Activated CD4-positive, alpha-beta T cell treated with anti-CD3 and anti-CD28 coated beads, Interleukin-2, amount 50 U/mL, for 24 hours (primary cell): ENCODE data around the gene FBL.
"Not testable (repeated sequence)": the region's sequence is repeated elsewhere in the genome, so short reads cannot be mapped to it uniquely, and the experiment has no call there.

Experiments used
- DNase-seq, 2 donors: peaks; one replicate each; pipeline ENCODE4 v3.0.0-alpha.2; 2020; ENCODE audit warnings: low read depth in 1 of 2, low spot score in 1 of 2

Gene FBL

DNA sequence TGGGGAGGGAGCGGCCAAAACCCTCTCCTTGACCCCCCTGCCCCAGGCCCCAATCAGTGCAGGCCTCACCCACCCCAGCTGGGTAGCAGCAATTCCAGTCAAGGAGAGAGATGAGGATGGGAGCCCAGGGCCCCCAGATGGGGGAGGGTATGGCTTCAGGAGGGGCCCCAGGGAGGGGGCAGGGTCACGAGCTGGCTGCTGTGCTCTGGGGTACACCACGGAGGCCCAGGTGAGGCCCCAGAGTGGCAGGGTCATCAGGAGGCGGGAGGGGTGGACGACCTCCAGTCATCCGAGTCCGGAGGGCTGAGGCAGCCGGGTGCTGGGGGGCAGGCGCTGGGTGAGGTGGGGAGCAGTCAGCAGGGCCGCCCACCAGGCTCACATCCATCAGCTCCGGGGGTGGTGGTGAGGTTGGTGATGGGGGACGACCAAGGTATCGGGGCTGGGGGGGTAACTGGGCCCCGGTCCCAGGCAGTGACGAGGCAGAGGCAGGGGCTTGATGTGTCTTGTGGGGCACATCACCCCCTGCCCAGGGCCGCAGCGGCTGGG, 20.6 kb downstream of the FBL start:
- no peak for DNase-seq

DNA sequence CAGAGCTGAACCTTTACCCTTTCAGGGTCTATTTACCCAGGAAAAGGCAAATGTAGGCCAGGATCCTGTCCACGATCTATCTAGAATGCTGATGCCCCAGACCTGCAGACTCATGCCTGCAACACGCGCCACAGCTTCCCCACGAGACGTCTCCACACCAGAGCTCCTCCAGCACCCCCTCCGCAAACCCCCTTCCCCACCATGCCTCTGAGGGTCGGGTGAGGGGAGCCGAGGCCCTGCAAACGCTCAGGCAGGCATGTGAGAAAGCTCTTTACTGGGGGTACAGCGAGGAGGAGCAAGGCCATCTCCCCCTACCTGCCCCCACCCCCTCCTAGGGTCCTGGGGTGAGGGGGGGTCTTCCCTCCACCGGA, 21.1 kb downstream of the FBL start:
- no peak for DNase-seq

DNA sequence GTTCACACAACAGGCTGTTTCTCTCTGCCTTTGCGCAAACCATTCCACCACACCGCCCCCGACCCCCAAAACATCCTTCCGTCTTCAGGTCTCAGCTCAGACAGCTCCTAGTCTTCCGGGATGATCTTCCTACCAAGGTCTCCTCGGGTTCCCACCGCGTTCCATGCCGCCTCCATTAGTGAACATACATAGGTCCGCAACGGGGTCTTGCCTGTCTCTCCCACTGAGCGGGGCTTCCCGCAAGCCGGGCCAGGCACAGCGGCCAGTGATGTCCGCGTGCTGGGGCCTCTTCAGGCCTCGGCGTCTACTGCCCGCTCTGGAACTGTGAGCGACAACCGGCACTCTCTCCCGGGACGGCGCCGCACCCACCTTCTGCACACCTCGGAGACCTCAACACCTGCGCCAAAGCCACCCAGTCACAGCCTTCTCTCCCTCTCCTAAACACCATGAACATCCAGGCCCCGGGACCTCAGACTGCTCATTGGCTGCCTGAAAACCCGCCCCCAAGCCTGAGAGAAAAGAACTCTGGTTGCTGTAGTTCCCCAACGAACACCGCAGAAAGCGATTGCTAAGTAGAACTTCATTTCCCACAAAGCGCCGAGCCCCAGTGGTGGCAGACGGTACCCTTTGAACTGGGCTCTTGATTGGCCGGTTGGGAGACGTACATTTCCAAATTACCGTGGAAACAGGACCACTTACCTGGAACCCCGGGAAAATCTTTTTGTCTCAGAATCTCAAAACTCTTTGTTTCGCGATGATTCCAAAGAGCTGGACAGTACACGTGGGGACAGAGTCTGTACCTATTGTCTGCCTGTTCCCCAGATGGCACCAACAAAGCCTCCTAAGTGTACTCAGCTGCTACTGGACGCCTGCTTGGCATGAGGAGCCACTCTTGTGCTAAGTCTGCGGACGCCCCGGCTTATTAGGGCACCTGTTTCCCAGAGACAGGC, 21.8 kb downstream of the FBL start:
- DNase-seq, result peak; percentile 70 to 84

DNA sequence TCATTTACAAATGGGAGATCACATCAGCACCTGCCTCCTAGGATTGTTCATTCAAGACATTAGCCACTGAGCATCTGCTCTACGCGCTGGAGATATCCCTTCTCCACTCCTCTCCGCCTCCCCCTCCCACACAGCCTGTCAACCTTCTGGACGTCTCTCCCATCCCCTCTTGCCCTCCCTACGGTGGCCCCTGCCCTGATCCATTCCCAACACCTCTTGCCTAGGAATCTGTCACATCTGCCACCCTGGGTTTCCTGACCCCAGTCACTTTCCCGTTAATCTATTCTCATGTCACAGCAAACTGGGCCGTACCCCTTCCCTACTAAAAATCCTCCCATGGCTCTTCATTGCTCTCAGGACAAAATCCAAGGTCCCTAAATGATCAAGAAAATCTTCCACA, 22.5 kb downstream of the FBL start:
- no peak for DNase-seq

DNA sequence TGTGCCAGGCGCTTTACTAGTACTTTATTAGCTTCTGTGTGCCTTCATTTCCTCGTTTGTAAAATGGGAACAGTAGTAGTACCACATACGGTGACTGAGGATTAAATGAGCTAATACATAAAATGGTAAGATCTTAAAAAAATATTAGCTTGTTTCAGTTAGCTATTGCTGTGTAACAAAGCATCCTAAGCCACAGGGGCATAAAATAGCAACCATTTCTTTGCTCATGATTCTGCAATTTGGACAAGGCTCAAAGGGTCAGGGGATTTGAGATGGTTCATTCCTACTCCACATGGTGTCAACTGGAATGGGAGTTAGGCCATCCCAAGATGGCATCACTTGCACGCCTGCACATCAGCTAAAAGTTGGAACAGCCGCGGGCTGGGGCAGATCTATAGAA, 25.5 kb downstream of the FBL start:
- no peak for DNase-seq

DNA sequence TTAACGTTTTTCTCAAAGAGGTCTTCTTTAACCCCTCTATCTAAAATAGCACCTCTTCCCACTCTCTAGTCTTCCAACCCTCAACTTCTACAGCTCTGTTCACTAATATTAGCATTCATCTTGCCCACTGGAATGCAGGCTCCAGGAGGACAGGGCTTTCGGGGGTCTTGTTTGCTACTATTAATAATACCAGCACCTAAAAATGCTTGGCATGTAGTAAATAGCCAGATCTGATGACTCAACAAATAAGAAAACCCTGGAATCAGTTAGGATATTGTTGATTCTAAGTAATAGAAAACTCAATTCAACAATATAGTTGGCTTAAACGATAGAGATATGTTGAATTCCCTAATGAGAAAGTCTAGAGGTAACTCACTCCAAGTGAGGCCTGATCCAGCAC, 26.4 kb downstream of the FBL start:
- DNase-seq, result no peak

DNA sequence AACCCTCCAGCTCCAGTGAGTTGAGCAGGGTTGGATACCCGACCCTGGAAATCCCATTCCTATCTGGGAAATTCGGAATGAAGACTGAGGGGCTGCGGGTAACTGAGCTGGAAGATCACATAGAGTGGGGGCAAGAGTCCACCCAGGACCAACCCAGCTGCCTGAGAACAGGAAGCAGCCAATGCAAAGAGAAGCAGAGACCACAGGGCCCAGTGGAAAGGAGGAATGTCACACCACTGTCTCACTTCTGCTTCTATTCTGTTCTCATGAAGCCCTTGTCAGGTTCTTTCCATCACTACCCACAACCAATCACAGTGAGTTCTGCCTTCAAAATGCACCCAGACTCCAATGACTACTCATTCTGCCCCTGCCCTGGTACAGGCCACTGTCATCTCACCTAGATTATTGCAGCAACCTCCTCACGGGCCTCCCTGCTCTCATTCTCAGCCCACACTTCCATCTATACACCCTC, 27.5 kb downstream of the FBL start:
- no peak for DNase-seq

DNA sequence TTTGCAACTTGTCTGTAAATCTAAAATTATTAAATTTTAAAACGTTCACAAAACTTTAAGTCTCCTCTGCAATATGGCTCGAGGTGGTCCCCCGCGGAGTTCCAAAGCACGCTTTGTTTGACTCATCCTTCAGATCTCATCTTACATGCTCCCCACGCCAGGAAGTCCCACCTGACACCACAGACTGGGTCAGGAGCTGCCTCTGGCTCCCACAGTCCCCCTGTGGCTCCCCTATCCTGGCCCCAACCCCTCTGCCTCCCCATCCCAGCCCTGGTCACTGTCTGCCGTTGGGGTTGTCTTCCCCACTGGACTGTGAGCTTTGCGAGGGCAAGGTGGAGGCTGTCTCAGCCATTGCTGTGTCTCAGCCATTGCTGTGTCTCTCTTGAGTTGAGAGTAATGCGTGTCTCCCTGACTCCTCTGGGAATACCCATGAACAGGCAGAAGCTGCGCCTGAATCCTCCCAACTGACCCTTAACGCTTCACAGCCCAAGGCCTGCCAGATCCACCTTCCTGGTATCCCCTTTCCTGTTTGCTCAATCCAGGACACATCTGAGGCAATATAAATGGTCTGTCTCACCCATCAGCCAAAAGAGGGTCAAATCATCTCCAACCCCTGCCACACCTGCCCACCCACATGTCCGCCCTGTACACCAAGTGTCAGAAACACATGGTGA, 28.2 kb downstream of the FBL start:
- DNase-seq, result no peak

DNA sequence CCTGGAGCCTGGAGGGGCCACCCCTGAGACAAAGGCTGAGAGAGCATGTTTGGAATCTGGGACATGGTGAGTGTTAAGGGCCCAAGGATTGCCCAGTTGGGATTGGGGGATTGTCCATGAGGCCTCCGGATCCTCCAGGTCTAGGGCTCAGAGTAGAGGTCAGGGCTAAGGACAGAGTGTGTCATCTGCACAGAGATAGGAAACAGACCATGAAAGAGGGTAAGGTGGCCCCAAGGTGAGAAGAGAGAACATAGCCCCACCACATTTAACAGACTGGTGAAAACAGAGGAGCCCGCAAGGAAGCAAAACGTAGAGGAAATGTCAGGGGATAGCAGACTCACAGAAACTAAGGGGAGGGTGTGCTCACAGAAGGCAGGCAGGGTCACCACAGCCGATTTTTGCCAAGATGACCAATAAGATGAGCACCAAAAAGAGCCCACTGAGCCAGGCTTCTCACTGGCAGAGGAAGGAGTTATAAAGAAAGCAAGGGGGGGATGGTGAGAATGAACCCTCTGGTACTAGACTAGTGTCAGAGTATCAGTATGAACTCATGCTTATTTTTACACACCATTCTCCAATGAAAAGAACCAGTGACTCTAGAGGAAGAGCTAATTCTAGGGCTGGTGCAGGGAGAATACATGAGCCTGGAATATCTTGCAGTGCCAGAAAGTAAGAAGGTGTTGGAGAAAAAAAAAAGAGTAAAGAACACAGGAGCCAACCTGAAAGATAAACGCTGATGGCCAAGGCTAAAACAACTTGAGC, 29.7 kb downstream of the FBL start:
- no peak for DNase-seq

DNA sequence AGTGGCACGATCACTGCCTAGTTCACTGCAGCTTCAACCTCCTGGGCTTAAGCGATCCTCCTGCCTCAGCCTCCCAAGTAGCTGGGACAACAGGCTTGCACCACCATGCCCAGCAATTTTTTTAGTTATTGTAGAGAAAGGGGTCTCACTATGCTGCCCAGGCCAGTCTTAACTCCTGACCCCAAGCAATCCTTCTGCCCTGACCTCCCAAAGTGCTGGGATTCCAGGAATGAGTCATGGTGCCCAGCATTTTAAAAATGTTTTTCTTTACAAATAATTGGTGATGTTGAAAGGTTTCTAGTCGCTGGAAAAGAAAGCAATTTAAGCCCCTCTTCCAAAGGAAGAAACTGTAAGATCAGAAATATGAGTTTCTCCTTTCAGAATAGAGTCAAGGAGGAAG, 31.6 kb downstream of the FBL start:
- no peak for DNase-seq

DNA sequence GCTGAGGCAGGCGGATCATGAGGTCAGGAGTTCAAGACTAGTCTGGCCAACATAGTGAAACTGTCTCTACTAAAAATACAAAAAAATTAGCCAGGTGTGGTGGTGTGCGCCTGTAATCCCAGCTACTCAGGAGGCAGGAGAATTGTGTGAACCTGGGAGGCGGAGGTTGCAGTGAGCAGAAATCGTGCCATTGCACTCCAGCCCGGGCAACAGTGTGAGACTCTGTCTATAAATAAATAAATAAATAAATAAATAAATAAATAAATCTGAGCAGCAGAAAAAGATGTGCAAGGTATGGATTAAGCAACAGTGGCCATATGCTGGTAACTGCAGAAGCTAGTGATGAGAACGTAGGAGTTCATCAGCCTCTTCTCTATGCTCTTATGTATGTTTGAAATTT, 32.1 kb downstream of the FBL start:
- not testable (repeated sequence) for DNase-seq

DNA sequence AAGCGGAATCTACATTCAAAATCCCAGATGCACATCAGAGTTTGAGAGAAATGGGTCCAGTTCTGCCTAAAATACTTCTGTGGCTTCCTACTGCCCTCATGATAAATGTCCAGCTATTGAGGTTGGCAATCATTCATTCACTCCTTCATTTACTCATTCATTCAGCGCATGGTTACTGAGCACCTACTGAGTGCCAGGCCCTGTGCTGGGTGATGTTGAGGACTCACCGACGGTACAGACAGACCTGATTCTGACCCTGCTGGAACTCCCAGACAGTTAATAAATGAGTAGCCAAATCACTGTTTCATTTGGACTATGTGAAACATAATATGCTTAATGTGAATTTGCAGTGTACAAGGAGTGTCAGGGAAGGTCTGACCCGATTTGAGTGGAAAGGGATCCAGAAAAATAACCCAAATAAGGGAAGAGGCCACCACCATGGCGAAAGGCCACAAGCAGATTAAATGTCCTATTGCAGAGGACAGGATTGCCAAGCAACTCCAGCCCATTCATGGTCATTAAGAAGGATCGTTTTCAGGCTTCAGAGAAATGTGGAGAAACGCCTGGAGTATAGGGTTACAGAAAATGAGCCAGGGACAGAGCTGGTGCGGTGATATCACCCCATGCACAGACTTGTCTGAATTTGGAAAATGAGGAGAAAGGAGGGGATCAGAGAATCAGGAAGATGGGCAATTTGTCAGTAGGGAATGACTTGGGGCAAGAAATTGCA, 32.8 kb downstream of the FBL start:
- no peak for DNase-seq

DNA sequence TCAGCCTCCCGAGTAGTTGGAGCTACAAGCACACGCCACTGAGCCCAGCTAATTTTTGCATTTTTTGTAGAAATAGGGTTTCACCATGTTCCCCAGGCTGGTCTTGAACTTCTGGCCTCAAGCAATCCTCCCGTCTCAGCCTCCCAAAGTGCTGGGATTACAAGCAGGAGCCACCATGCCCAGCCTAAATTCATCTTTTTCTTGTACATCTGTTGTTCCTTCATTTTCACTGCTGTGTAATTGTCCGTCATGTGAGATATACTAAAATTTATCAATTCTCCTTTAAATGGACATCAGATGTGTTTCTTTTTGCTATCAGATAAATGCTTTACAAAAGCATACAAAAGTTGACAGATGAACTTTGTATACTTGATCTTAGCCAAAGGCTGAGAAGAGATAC, 35.1 kb downstream of the FBL start:
- DNase-seq, result no peak

DNA sequence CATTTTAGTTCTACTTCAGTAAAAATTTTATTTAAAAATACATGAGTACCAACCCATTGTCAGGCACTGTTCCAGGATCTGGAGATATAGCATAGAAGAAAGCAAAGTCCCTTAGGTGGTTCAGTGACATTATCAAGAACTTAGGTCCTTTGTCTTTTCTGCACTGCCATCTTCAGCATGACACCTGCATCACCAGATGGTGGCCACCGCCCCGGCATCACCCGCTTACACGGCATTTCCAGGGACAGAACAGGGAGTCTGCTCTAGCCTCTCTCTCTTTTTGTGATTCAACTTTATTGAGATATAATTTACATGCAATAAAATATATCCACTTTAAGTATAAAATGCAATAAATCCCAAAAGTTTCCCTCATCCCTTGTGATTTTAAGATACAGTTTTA, 35.8 kb downstream of the FBL start:
- no peak for DNase-seq

DNA sequence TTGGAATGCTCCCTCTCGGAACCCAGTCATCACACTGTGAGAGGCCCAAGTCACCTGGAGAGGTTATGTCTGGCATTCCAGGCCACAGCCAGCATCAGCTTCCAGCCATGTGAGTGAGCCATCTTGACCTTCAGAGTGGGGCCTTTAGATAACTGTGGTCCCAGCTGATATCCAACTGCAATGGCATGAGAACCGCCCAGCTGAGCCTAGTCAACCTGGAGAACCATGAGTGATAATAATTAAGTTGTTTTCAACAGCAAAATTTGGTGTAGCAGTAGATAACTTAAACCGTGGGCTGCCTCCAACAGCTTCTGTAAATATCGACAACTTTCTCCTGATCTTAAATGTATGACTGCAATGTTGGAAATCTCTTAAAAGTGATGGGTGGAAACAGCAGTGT, 36.8 kb downstream of the FBL start:
- no peak for DNase-seq

DNA sequence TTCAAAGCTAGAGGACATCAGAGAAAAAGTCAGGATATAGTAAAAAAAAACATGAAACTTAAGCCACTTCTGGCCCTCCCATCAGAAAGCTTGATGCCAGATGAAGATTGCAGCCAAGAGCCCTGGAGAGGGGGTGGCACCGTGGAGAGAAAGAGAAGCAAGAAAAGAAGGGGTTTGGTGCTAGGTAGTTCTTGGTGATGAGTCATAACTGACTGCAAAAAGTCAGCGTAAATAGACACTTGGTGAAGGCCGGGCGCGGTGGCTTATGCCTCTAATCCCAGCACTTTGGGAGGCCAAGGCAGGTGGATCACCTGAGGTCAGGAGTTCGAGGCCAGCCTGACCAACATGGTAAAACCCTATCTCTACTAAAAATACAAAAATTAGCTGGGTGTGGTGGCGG, 37.5 kb downstream of the FBL start:
- DNase-seq, result not testable (repeated sequence)

DNA sequence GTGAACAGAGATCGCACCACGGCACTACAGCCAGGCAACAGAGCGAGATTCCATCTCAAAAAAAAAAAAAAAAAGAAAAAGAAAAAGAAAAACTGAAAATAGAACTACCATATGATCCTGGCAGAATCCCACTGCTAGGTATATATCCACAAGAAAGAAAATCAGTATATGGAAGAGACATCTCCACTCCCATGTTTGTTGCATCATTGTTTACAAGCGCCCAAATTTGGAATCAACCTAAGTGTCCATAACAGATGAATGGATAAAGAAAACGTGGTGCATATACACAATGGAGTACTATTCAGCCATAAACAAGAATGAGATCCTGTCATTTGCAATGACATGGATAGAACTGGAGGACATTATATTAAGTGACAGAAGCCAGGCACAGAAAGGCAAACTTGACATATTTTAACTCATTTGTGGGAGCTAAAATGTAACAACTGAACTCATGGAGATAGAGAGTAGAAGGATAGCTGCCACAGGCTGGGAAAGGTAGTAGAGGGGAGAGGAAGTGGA, 38.3 kb downstream of the FBL start:
- no peak for DNase-seq

DNA sequence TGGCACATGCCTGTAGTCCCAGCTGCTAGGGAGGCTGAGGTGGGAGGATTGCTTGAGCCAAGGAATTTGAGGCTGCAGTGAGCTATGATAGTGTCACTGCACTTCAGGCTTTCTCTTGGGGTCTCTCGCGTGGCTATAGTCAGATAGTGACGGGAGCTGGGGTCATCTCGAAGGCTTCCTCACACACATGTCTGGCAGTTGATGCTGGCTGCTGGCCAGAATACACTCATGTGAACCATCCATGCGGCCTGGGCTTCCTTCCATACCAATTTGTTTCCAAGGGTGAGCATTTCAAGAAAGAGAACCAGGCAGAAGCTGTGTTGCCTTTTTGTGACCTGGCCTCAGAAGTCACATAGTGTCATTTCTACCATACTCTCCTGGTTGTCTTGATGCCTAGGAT, 41.1 kb downstream of the FBL start:
- DNase-seq, result no peak

DNA sequence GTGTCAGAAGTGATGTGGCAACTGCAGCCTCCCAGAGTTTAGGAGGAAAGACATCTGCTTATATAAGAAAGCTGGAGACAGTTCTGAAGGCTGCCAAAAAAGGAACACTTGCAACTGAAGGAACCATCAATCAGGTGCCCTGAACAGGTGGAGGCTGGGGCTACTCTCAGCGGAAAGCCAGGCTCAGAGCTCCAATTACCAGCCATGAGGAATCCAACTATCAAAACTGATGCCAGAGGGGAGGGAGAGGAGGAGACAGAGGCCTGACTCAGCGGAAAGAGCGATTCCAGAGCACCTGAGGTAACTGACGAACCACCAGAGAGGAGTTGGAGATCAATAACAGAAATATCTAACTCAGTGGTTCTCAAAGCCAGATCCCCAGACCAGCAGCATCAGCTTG, 43.2 kb downstream of the FBL start:
- DNase-seq, result no peak

DNA sequence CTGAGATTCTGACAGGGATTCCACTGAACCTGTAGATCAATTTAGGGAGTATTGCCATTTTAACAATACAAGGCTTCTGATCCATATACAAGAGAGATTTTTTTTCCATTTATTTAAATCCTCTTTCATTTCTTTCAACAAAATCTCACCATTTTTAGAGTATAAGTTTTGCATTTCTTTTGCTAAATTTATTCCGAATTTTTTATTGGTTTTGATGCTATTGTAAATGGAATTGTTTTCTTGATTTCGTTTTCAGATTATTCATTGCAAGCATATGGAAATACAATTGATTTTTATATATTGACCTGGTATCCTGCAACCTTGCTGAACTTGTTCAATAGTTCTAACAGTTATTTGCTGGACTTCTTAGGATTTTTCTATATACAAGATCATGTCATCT, 49.1 kb downstream of the FBL start:
- DNase-seq, result no peak
